Astrocyte (in vitro differentiated cells and primary cell): Measurements from ENCODE around the gene YIF1B.

Experiments
- CTCF ChIP-seq: IDR thresholded peaks from 2 replicates; pipeline ENCODE4 v1.5.1; 2011; ENCODE audit warnings: low read depth, mild to moderate bottlenecking, inconsistent platforms, low read length, moderate library complexity; ENCODE audit not compliant: insufficient read depth
- EZH2 ChIP-seq: IDR thresholded peaks from 2 replicates; pipeline ENCODE4 v1.6.1; 2012; ENCODE audit warnings: mild to moderate bottlenecking, low read length, inconsistent platforms; ENCODE audit not compliant: insufficient read depth

DNA sequence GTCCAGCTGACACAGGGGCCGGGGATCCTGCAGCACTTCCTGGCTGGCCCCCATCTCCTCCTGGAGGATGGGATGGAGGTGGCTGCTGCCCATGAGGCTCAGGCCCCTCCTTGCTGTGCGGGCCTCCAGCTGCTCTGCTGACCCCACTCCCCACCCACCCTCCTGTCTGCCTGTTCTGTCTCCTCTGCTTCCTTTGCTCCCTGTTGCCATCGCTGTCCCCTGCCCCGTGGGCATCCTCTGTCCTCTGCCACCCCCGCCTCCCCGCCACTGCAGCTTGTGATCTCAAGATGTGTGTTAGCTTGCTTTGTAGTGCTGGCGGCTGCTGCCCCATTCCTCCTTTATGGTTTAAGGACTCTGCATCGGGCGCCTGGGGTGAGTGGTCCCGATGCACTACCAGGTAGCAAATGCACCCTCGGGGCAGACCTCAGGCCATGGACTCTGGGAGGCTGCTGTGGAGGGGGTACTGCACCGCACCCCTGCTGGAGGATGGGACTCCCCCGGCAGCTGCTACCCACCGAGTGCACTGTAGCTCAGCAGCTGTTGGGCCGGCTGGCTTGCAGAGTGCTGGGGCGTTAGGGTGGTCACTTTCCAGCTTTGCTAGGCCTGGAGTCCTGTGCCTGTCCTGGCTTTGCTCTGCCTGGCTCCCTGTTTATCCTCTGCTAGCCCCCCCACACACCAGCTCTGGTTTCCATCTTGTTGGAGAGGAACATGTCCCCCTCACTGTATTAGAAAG is 27.5 kb downstream of the YIF1B start:
- TF ChIP-seq CTCF (no peak), EZH2 (no peak)
